ENCODE measurements around the gene ARHGAP11A.

GRCh38 chr15:32649342-32649741 is 34.0 kb downstream of the ARHGAP11A start:
- no peak for TF ChIP-seq EZH2 (IDR thresholded peaks at IDR 0.05; ENCODE audit: low read length)
- peak; percentile 31 to 46 (median 39) for TF ChIP-seq CTCF (optimal IDR thresholded peaks at IDR 0.05 in 1 of 3, IDR thresholded peaks at IDR 0.05 in 1 of 3, conservative IDR thresholded peaks at IDR 0.05 in 1 of 3; ENCODE audit: extremely low read depth in 1 of 3, insufficient read depth in 2 of 3, low read length in 3 of 3)

Measured in keratinocyte (primary cell).